ENCODE results near the gene RFX3. TPM values are rescaled to one million over a fixed set of nuclear protein-coding genes. Genes with fewer than 3 reads are reported as not detected.

Gene RFX3
- total RNA-seq, 1 experiment from 2014 or later = 4.5 TPM

DNA sequence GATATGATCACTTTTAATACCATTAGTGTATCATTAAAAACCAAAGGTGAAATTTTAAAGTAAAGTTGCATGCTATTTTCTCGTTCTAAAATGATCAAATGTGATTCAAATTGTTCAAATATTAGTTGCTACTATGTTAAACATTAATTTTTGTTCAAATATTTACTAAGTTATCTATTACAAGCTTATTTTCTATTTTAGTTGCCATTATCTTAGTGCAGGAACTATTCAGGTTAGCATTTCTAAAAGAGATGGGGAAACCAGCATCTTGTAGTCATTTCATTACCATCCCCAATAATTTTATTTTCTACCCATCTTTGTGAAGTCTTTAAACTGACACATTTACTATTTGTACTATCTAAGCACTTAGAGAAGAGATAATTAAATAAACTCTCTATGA lies 166.0 kb downstream of the RFX3 start:
- no peak overlapping the region for H3K4me3 ChIP-seq (ENCODE audit: low read length)
- H3K9me3 ChIP-seq (ENCODE audit: low read length) = no peaks in the 10 kb centered on the region
- no peak overlapping the region for H3K27ac ChIP-seq (ENCODE audit: low read length)
- ChIA-PET POLR2A (ENCODE audit: unreplicated experiment) (no interaction called here), CTCF (no interaction called here)
- no peaks in the 10 kb centered on the region for H3F3A ChIP-seq (ENCODE audit: low read length, unreplicated experiment)
- no peaks in the 10 kb centered on the region for H3K36me3 ChIP-seq (ENCODE audit: low read depth, low read length)
- intact Hi-C loops (cut with micrococcal nuclease) = no loop called here
- H3K9me2 ChIP-seq (replicated peaks; ENCODE audit: low read length) = no peaks in the 10 kb centered on the region
- H3K4me1 ChIP-seq (ENCODE audit: insufficient read depth, low read length) = no peaks in the 10 kb centered on the region
- no peak overlapping the region for H2AFZ ChIP-seq (ENCODE audit: low read length)
- TF ChIP-seq EZH2phosphoT487 (IDR thresholded peaks at IDR 0.05; ENCODE audit: borderline replicate concordance, low read length) (no peak), EZH2 (IDR thresholded peaks at IDR 0.05; ENCODE audit: low read length, unreplicated experiment) (no peak)
- TF ChIP-seq, protein P1, sequence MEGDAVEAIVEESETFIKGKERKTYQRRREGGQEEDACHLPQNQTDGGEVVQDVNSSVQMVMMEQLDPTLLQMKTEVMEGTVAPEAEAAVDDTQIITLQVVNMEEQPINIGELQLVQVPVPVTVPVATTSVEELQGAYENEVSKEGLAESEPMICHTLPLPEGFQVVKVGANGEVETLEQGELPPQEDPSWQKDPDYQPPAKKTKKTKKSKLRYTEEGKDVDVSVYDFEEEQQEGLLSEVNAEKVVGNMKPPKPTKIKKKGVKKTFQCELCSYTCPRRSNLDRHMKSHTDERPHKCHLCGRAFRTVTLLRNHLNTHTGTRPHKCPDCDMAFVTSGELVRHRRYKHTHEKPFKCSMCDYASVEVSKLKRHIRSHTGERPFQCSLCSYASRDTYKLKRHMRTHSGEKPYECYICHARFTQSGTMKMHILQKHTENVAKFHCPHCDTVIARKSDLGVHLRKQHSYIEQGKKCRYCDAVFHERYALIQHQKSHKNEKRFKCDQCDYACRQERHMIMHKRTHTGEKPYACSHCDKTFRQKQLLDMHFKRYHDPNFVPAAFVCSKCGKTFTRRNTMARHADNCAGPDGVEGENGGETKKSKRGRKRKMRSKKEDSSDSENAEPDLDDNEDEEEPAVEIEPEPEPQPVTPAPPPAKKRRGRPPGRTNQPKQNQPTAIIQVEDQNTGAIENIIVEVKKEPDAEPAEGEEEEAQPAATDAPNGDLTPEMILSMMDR (conservative IDR thresholded peaks at IDR 0.05; ENCODE audit: low read depth, low read length) = no peak
- no peak overlapping the region for H3K4me2 ChIP-seq (ENCODE audit: low read length)
- BruUV-seq (replicated peaks) = no TSS peak
- no peaks in the 10 kb centered on the region for H3K79me2 ChIP-seq (ENCODE audit: low read length)
- ATAC-seq (no peak), DNase-seq (no peak)
- H3K27me3 ChIP-seq (ENCODE audit: low read length) = no peaks in the 10 kb centered on the region
- no peaks in the 10 kb centered on the region for H4K20me1 ChIP-seq (ENCODE audit: low read length)
- H3K9ac ChIP-seq (ENCODE audit: low read length) = no peak overlapping the region

DNA sequence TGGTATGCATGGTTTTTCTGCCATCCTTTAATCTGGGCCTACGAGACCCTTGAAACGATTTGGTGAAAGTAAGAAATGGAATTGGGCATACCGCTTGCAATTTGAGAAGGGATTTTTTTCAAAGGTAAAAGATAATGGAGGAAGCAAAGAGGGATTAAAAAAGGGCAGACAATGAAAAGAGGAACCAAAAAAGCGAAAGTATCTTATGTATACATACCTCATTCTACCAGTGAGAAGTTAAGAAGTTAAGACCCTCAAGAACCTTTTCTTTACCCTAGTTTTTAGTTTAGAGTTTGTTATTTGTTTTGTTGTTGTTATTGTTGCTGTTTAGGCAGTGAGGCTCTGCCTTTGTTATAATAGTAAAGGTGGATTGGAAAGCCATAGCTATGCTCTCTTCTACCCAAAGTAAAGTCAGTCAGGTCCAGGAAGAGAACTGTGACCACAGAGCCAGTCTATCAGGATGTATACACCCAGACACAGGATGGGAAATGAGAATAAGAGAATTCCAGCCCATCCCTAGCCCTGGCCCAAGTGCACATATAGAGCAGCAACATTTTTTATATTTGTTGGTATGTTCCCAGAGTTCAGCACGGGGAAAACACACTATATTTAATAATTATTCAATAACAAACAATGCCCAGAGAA lies 166.6 kb downstream of the RFX3 start:
- intact Hi-C loops (cut with micrococcal nuclease) = no loop called here
- H2AFZ ChIP-seq (ENCODE audit: low read length) = no peak overlapping the region
- no peaks in the 10 kb centered on the region for H3K27me3 ChIP-seq (ENCODE audit: low read length)
- H3K27ac ChIP-seq (ENCODE audit: low read length) = no peak overlapping the region
- no peak overlapping the region for H3K4me3 ChIP-seq (ENCODE audit: low read length)
- TF ChIP-seq, protein P1 (conservative IDR thresholded peaks at IDR 0.05; ENCODE audit: low read depth, low read length) = no peak
- TF ChIP-seq EZH2phosphoT487 (IDR thresholded peaks at IDR 0.05; ENCODE audit: borderline replicate concordance, low read length) = no peak
- TF ChIP-seq EZH2 (IDR thresholded peaks at IDR 0.05; ENCODE audit: low read length, unreplicated experiment) = no peak
- H4K20me1 ChIP-seq (ENCODE audit: low read length) = no peaks in the 10 kb centered on the region
- DNase-seq = no peak
- BruUV-seq (replicated peaks) = no TSS peak
- no peak for ATAC-seq
- ChIA-PET POLR2A (ENCODE audit: unreplicated experiment) (no interaction called here), CTCF (no interaction called here)
- H3K9ac ChIP-seq (ENCODE audit: low read length) = no peak overlapping the region
- no peaks in the 10 kb centered on the region for H3K36me3 ChIP-seq (ENCODE audit: low read depth, low read length)
- H3K4me2 ChIP-seq (ENCODE audit: low read length) = no peak overlapping the region
- no peaks in the 10 kb centered on the region for H3K9me3 ChIP-seq (ENCODE audit: low read length)
- no peaks in the 10 kb centered on the region for H3K79me2 ChIP-seq (ENCODE audit: low read length)
- H3K9me2 ChIP-seq (replicated peaks; ENCODE audit: low read length) = no peaks in the 10 kb centered on the region
- no peaks in the 10 kb centered on the region for H3K4me1 ChIP-seq (ENCODE audit: insufficient read depth, low read length)
- H3F3A ChIP-seq (ENCODE audit: low read length, unreplicated experiment) = no peaks in the 10 kb centered on the region

DNA sequence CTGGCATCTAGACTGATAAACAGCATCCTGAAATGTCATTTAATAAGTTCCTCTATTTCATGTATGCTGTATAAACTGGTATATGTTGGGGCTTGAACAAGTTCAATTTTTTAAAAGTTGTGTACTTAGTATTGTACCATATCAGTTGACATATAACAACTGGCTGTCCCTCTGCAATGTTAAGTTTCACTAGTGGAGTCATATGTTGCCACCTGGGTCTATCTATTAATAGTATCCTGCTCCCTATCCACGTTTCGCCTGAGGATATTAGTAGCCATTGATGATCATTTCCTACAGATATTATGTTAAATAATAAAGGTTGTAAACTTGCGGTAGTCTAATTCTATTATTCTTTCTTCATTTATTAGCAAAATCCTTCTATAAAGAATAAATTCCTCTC lies 177.6 kb downstream of the RFX3 start:
- Histone ChIP-seq H3K9me2 (replicated peaks; ENCODE audit: low read length) (no peaks in the 10 kb centered on the region), H3K4me3 (ENCODE audit: low read length) (no peak overlapping the region), H2AFZ (ENCODE audit: low read length) (no peak overlapping the region), H3F3A (ENCODE audit: low read length, unreplicated experiment) (no peaks in the 10 kb centered on the region), H3K27ac (ENCODE audit: low read length) (no peak overlapping the region), H3K4me2 (ENCODE audit: low read length) (no peak overlapping the region), H3K36me3 (ENCODE audit: low read depth, low read length) (no peaks in the 10 kb centered on the region), H3K79me2 (ENCODE audit: low read length) (no peaks in the 10 kb centered on the region), H4K20me1 (ENCODE audit: low read length) (no peaks in the 10 kb centered on the region), H3K9ac (ENCODE audit: low read length) (no peak overlapping the region), H3K4me1 (ENCODE audit: insufficient read depth, low read length) (peaks cover 7% of the 10 kb centered on the region; the same call in 1 of the 2 replicates), H3K27me3 (ENCODE audit: low read length) (no peaks in the 10 kb centered on the region), H3K9me3 (ENCODE audit: low read length) (no peaks in the 10 kb centered on the region)
- BruUV-seq (replicated peaks) = no TSS peak
- DNase-seq (no peak), ATAC-seq (no peak)
- ChIA-PET CTCF (no interaction called here), POLR2A (ENCODE audit: unreplicated experiment) (no interaction called here)
- TF ChIP-seq EZH2 (IDR thresholded peaks at IDR 0.05; ENCODE audit: low read length, unreplicated experiment) (no peak), EZH2phosphoT487 (IDR thresholded peaks at IDR 0.05; ENCODE audit: borderline replicate concordance, low read length) (no peak)
- TF ChIP-seq, protein P1 (conservative IDR thresholded peaks at IDR 0.05; ENCODE audit: low read depth, low read length) = no peak
- intact Hi-C loops (cut with micrococcal nuclease) = no loop called here
